Stimulated activated naive CD8-positive, alpha-beta T cell treated with anti-CD3 and anti-CD28 coated beads, Interleukin-15, Interleukin-2, amounts not matched to agents 100 ng/mL and 50 ng/mL, for 24 hours (primary cell): ENCODE data around the gene FOSL2.
A peak's percentile ranks its signal among the peaks of the same experiment; 100 is the strongest.

Source experiments
- H3K27ac Mint-ChIP-seq: one replicate; pipeline ENCODE4 v1.8.0; 2021; ENCODE audit warnings: mild to moderate bottlenecking, mixed read lengths
- H3K27me3 Mint-ChIP-seq: one replicate; pipeline ENCODE4 v1.8.0; 2021; ENCODE audit warnings: mixed read lengths
- H3K36me3 Mint-ChIP-seq: one replicate; pipeline ENCODE4 v1.8.0; 2021; ENCODE audit warnings: low read depth, mixed read lengths
- H3K4me1 Mint-ChIP-seq: one replicate; pipeline ENCODE4 v1.8.0; 2021; ENCODE audit warnings: low read depth, mixed read lengths
- H3K4me3 Mint-ChIP-seq: one replicate; pipeline ENCODE4 v1.8.0; 2021; ENCODE audit warnings: mild to moderate bottlenecking, mixed read lengths
- H3K9me3 Mint-ChIP-seq: one replicate; pipeline ENCODE4 v1.8.0; 2021; ENCODE audit warnings: mixed read lengths

The FOSL2 gene

DNA sequence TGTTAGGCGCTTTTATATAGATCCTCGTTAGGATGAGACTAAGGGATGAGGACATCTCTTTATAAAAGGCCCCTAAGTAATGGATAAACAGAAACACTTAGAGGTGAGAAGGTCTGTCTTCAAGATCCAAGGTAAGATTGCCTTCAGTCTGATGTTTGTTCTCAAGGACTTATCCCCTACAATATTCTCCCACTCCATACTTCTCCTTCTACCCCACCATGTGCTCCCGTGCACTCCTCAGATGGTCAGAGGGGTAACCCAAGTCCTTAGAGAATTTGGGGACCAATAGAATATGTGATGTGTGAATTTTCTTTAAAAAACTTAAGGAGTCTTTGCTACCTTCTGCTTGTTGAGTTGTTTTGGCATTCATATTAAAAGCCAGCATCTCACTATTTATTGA lies 23.1 kb downstream of the FOSL2 start:
- peaks cover 70% of the 10 kb centered on the region for H3K36me3 Mint-ChIP-seq
- H3K9me3 Mint-ChIP-seq, result no peaks in the 10 kb centered on the region
- no peaks in the 10 kb centered on the region for H3K27me3 Mint-ChIP-seq
- H3K27ac Mint-ChIP-seq, result peak overlapping the region; percentile 28
- no peak overlapping the region for H3K4me3 Mint-ChIP-seq
- peaks cover 22% of the 10 kb centered on the region for H3K4me1 Mint-ChIP-seq

DNA sequence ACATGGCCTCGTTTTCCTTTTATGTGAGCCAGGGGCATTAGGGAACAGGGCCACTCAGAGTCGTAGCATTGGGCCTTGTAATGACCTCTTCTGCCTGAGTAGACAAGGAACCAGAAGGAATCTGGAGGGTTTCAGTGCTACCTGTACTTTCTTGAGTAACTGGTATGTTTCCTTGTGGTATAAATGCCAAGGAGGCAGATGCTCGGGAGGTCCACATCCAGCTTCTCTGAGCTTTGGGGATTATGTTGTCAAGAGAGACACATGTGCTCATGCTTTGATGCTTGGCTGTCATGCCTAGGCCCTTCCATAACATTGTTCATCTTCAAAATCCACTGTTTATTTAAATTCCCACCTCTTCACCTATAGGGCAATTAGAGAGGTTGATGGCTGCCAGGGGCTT lies 26.3 kb downstream of the FOSL2 start:
- H3K27ac Mint-ChIP-seq, result peak overlapping the region; percentile 40
- H3K4me1 Mint-ChIP-seq, result peaks cover 35% of the 10 kb centered on the region
- H3K36me3 Mint-ChIP-seq, result peaks cover 37% of the 10 kb centered on the region

DNA sequence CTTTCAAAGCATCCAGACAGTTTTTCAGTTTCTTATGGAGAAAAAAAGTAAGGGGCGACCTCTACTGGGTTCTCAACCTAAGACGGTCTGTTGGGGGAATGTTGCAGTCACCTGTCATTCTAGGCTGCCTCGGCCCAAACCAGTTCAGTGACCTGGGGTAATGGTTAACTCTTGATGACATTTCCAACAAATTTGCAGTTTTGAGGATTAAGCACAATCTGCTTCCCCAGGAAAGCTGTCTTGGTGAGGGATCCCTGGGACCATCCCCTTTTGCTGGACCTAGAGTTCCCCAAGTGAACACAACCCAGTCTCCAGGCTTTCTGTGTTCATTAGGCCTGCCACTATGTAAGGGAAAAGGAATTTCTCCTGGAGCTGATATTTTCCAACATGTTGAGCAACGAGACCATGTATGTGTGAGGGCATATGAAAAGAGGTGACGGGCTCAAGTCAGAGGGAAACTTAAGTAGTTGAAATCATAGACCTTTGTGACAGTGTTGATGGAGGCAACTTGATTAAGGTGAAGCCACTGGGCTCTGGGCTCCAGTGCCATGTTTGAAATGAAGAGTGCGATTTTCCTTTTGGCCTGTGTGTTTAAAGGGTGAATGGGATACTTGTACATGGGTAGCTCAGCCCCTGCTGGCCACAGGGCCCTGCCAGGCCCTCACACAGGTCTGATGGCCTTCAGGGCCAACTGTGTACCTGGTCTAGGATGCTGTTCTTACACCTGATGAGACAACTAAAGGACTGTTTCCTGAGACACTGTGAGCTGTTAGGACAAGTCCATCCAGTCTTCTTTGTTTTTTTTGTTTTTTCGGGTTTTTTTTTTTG lies 27.0 kb downstream of the FOSL2 start:
- H3K9me3 Mint-ChIP-seq, result no peaks in the 10 kb centered on the region
- H3K4me1 Mint-ChIP-seq, result peaks cover 41% of the 10 kb centered on the region
- H3K36me3 Mint-ChIP-seq, result peaks cover 32% of the 10 kb centered on the region
- no peaks in the 10 kb centered on the region for H3K27me3 Mint-ChIP-seq
- no peak overlapping the region for H3K4me3 Mint-ChIP-seq
- peak overlapping the region; percentile 40 for H3K27ac Mint-ChIP-seq

More for the DNA sequence above, 26.3 kb downstream of the FOSL2 start:
- Mint-ChIP-seq H3K27me3 (no peaks in the 10 kb centered on the region), H3K9me3 (no peaks in the 10 kb centered on the region), H3K4me3 (no peak overlapping the region)

DNA sequence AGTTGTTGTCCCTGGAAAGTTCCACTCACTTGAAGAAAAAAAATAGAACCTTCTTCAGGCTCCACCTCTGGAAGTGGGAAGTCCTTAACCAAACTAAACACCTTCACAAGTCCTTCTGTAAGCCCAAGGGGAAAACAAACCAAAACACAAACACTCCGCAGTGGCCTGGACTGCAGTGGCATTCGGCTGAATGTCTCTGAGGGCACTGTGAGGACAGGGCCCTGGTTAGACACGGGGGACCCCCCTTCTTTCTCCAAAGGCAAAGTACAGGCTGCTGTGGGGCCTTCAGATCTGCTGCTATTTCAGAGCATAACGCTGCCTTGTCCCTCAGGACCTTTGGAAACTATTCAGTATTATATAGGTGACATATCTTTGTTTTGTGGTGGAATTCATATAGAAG lies 28.1 kb downstream of the FOSL2 start:
- H3K36me3 Mint-ChIP-seq, result peaks cover 21% of the 10 kb centered on the region
- H3K27ac Mint-ChIP-seq, result no peak overlapping the region
- H3K9me3 Mint-ChIP-seq, result no peaks in the 10 kb centered on the region
- no peaks in the 10 kb centered on the region for H3K27me3 Mint-ChIP-seq
- no peak overlapping the region for H3K4me3 Mint-ChIP-seq
- peaks cover 51% of the 10 kb centered on the region for H3K4me1 Mint-ChIP-seq

DNA sequence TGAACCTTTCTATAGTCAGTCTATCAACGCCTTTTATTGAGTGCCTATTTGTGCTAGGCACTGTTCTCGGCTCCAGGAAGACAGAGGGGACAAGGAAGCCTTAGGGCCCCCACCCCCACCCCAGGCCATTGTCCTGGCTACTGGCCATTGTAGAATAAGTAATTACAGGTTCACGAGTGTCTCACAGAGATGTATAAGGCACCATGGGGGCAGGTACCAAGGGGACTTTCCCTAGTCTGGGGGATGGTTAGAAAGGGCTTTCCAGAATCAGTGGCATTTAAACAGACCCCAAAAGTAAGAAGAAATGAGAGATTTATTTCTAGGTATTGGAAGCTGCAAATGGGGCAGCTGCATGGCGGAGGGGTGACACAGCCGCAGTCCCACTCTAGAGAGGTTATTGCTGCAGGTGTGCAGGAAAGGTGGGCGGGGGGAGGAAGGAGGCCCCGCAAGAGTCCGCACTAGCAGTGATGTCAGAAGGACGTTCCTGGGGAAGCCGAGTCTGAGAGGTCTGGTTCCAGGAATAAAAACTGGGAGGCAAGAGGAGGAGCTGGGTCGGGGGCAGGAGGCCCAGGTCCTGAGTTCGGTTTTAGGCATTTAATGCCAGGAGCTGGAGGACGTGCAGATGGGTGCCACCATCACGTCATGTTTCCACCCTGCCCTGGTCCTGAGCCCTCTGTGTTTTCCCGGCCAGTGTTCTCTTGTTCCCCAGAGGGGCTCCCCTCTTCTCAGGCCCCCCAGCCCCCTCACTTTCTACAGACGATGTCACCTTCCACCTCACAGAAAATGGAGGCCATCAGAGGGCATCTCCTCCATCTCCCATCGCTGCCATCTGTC lies 30.5 kb downstream of the FOSL2 start:
- H3K36me3 Mint-ChIP-seq, result peaks cover 5% of the 10 kb centered on the region
- peak overlapping the region; percentile 87 for H3K27ac Mint-ChIP-seq
- H3K4me3 Mint-ChIP-seq, result peak overlapping the region; percentile 54
- H3K9me3 Mint-ChIP-seq, result no peaks in the 10 kb centered on the region
- H3K4me1 Mint-ChIP-seq, result peaks cover 57% of the 10 kb centered on the region
- no peaks in the 10 kb centered on the region for H3K27me3 Mint-ChIP-seq

DNA sequence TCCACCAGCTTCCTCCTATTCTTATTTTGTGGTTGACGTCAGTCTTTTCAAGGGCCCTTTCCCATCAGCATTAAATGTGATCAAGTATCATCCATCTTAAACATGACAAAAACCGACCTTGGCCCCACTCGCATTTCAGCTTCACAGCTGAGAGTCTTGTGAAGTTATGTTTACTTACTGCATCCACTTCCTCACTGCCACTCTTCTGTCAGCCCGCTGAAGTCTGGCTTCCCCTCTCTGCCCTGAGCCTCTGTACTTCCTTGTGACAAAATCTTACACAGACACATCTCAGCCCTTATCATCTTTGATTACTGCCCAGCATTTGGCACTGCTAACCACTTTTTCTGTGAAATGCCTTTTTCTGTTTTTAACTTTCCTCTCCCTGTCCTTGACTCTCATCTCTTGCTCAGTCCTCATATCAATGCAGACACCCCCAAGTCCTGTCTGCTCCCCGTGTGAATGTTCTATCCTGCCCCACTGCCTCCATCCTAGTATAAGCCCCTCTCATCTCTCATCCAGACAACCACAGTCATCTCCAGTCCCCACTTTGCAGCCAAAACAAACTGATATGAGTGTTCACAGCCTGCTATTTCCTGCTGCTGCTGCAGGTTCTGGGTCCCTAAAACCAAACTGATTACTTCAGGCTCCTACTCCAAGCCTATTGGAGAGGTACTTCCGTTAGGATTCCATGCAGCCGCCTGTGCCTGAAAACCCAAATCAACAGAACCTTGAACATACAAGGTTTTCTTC lies 31.4 kb downstream of the FOSL2 start:
- H3K9me3 Mint-ChIP-seq, result no peaks in the 10 kb centered on the region
- H3K4me1 Mint-ChIP-seq, result peaks cover 57% of the 10 kb centered on the region
- H3K27ac Mint-ChIP-seq, result peak overlapping the region; percentile 87
- peaks cover 5% of the 10 kb centered on the region for H3K36me3 Mint-ChIP-seq
- H3K4me3 Mint-ChIP-seq, result peak overlapping the region; percentile 46
- no peaks in the 10 kb centered on the region for H3K27me3 Mint-ChIP-seq

DNA sequence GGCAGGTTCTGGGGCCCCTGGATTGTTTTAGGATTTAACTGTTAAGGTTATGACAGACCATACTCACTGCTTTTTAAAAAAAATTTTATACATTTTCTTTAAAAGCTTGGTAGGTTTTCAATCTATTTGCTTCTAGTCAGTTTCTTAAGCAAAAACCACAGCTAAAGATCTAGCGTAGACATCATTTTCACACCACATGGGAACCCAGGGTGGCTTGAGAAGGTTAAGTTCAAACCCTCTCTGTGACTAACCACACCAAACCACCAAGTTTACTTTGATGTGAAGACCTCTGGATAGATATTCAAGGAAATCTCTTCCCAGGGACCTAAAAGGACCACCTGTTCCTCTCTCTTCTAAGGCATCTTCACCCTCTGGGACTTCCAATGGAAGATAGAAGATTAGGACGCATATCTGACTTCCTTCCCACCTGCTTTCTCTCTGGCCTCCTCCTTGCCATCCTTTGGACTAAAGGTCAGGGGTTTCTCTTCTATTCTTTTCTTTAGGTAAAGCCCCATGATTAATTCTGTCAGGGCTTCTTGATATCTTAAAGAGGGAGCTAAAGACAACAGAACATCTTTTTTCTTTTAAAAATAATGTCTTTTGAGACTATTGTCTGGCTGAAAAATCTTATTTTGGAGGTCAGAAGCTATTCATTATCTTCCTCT lies 32.3 kb downstream of the FOSL2 start:
- Mint-ChIP-seq H3K27me3 (no peaks in the 10 kb centered on the region), H3K4me3 (peak overlapping the region; percentile 8), H3K27ac (peak overlapping the region; percentile 87), H3K4me1 (peaks cover 57% of the 10 kb centered on the region), H3K36me3 (peaks cover 1% of the 10 kb centered on the region), H3K9me3 (no peaks in the 10 kb centered on the region)

DNA sequence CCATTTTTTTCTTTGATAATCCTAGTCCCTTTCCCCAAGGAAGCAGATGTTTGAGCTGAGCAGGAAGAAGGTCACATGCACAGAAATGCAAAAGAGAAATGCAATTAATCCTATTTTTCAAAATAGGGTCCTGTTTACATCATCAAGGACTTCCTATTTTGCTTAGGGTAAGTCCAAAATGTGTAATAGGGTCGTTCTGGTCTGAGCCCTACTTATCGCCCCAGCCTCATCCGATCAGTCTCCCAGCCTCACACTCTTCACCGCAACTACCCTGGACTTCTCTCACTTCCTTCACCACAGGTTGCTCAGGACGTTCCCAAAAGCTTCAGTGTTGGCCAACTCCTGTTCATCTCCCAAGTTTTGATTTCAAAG lies 32.8 kb downstream of the FOSL2 start:
- Mint-ChIP-seq H3K27ac (peak overlapping the region; percentile 79), H3K36me3 (no peaks in the 10 kb centered on the region), H3K9me3 (no peaks in the 10 kb centered on the region), H3K4me3 (peak overlapping the region; percentile 11), H3K27me3 (no peaks in the 10 kb centered on the region), H3K4me1 (peaks cover 57% of the 10 kb centered on the region)

DNA sequence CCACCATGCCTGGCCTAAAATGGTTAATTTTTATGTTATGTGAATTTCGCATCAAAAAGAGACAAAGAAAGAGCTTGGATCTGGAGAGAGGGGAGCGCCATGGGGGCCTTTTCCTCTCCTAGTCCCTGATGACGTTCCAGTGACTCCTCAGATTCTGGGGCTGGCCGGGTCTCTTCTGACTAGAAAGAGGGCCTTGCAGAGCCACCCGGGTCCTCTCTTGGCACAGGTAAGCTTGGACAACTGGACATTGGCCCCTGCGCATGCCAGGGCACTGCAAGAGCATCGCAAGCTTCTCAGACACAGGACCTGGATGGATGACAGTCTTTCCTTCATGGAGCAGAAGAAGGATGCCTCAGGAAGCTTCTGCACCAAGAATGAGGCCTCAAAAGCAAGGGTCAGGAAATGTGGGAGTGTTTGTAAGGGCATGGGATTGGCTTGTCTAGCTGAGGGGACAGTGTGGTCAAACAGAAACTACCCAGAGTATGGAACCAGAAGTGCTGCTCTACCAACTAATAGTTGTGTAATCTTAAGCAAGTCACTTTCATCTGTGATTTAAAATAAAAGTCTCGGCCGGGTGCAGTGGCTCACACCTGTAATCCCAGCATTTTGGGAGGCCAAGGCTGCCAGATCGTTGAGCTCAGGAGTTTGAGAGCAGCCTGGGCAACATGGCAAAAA lies 35.2 kb downstream of the FOSL2 start:
- no peaks in the 10 kb centered on the region for H3K36me3 Mint-ChIP-seq
- H3K27me3 Mint-ChIP-seq, result no peaks in the 10 kb centered on the region
- H3K27ac Mint-ChIP-seq, result no peak overlapping the region
- H3K4me3 Mint-ChIP-seq, result no peak overlapping the region
- peaks cover 43% of the 10 kb centered on the region for H3K4me1 Mint-ChIP-seq
- H3K9me3 Mint-ChIP-seq, result no peaks in the 10 kb centered on the region

DNA sequence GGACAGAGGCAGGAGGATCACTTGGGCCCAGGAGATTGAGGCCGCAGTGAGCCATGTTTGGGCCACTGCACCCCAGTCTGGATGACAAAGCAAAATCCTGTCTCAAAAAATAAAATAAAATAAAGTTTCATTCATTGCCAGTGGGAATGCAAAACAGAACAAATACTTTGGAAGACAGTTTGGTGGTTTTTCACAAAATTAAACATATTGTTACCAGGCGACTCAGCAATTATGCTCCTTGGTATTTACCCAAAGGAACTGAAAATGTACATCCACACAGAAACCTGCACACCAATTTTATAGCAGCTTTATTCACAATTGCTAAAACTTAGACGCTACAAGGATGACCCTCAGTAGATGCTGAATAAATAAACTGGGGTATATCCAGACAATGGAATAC lies 35.8 kb downstream of the FOSL2 start:
- no peaks in the 10 kb centered on the region for H3K27me3 Mint-ChIP-seq
- H3K4me1 Mint-ChIP-seq, result peaks cover 37% of the 10 kb centered on the region
- no peaks in the 10 kb centered on the region for H3K36me3 Mint-ChIP-seq
- no peak overlapping the region for H3K4me3 Mint-ChIP-seq
- peaks cover under 1% of the 10 kb centered on the region for H3K9me3 Mint-ChIP-seq
- H3K27ac Mint-ChIP-seq, result no peak overlapping the region

DNA sequence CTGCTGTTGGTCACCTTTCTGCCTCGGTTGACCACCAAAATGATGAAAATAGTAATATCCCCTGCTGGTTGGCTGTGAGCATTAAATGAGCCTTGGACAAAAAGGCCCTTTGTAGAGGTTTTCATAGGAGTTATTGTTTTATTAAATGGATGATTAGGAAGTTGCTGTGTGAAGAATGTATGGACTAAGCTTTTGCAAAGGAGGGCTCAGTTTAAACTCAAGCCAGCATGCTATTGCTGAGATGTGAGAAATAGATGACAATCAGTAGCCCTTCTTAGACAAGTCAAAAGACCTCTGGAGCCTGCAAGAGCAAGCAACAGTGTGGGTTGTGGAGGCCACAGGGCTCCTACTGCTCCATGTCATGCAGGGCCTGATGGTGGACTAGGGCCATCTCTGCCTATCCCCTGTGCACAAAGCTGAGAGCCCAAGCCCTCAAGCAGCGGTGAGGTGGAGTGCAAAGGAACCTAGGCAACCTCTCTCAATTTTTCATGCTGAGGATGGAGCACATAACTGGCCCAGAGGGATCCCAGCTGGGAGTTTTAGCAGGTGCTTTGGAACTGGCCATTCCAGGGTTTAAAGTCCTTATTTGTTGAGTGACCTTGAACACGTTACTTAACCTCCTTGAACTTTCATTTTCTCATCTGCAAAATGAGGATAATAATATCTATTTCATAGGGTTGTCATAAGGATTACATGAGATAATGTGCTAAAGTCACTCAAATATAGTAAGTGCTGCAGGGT lies 37.1 kb downstream of the FOSL2 start:
- peaks cover 4% of the 10 kb centered on the region for H3K9me3 Mint-ChIP-seq
- H3K4me1 Mint-ChIP-seq, result peaks cover 37% of the 10 kb centered on the region
- H3K36me3 Mint-ChIP-seq, result no peaks in the 10 kb centered on the region
- no peaks in the 10 kb centered on the region for H3K27me3 Mint-ChIP-seq
- no peak overlapping the region for H3K4me3 Mint-ChIP-seq
- no peak overlapping the region for H3K27ac Mint-ChIP-seq

DNA sequence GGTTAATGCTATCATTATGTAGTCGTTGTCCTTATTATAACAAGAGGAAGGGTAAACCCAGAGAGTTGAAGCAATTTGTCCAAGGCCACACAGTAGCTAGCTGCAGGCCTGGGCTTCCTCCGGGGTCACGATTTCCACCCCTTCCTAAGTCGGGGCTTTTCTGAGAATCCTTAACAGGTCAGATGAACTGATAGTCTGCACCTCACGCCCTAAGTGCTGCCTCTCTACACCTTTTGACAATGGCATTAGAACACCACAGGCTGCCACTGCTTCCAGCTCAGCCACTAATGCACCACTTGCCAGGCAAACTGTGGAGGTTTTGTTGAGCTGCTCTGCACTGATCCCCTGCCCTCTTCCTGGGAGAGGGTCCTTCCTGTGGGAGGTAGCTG lies 37.7 kb downstream of the FOSL2 start:
- Mint-ChIP-seq H3K9me3 (peaks cover 4% of the 10 kb centered on the region), H3K36me3 (no peaks in the 10 kb centered on the region), H3K4me3 (no peak overlapping the region), H3K27me3 (no peaks in the 10 kb centered on the region), H3K4me1 (peaks cover 35% of the 10 kb centered on the region), H3K27ac (peak overlapping the region; percentile 27)

DNA sequence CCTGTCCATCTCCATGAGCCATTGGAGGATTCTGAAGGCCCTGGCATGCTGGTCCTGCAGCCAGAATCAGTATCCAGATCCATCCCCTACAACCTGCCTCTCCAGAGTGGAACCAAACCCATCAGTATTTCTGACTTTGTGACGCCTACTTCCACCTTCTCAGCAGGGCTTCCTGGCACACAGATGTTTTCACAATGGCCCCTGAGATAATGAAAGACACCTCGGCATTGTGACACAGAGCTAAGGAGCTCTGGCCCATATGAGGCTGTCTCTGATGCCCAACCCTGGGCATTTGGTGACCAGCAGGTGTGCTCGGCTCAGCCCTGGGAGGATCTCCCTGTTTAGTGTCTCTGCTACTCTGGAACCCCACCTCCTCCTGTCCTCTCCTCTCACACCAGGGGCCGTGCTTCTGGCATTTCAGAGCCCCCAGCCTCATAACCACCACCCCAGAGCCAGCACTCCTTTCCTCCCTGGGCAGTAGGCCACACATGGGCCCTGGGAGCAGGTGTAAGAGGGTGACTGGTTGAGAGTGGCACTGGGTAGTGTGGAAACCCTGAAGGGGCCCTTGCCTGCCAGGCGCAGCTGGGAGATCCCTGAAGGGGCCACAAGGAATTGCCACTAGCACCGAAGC lies 38.2 kb downstream of the FOSL2 start:
- H3K36me3 Mint-ChIP-seq, result no peaks in the 10 kb centered on the region
- peaks cover 4% of the 10 kb centered on the region for H3K9me3 Mint-ChIP-seq
- H3K27ac Mint-ChIP-seq, result no peak overlapping the region
- H3K4me1 Mint-ChIP-seq, result peaks cover 33% of the 10 kb centered on the region
- no peak overlapping the region for H3K4me3 Mint-ChIP-seq
- H3K27me3 Mint-ChIP-seq, result no peaks in the 10 kb centered on the region
